Thyroid gland (tissue), 4 donors: ENCODE results near the gene STAM2.

ENCODE experiments used
- POLR2A ChIP-seq, 2 donors: fragments of 450-650 bp; IDR thresholded peaks; one replicate each; pipeline ENCODE4 v1.6.1; 2017; ENCODE audit warnings: antibody characterized with exemption in 2 of 2, mild to moderate bottlenecking in 2 of 2, moderate library complexity in 1 of 2
- TF ChIP-seq, protein P1 (sequence below), 6 experiments: fragments of 200-600 bp in 3 of 6; fragments of 450-650 bp in 3 of 6; sonication (generic) in 3 of 6; IDR thresholded peaks; one replicate each; pipeline ENCODE4 v1.5.1; 2016 to 2019; ENCODE audit warnings: antibody characterized with exemption in 6 of 6, mild to moderate bottlenecking in 2 of 6, inconsistent platforms in 1 of 6, moderate library complexity in 1 of 6

GRCh38 chr2:152162141-152162540 lies 13.4 kb downstream of the STAM2 start:
- TF ChIP-seq, protein P1, sequence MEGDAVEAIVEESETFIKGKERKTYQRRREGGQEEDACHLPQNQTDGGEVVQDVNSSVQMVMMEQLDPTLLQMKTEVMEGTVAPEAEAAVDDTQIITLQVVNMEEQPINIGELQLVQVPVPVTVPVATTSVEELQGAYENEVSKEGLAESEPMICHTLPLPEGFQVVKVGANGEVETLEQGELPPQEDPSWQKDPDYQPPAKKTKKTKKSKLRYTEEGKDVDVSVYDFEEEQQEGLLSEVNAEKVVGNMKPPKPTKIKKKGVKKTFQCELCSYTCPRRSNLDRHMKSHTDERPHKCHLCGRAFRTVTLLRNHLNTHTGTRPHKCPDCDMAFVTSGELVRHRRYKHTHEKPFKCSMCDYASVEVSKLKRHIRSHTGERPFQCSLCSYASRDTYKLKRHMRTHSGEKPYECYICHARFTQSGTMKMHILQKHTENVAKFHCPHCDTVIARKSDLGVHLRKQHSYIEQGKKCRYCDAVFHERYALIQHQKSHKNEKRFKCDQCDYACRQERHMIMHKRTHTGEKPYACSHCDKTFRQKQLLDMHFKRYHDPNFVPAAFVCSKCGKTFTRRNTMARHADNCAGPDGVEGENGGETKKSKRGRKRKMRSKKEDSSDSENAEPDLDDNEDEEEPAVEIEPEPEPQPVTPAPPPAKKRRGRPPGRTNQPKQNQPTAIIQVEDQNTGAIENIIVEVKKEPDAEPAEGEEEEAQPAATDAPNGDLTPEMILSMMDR (IDR thresholded peaks at IDR 0.05) = no peak
- no peak for TF ChIP-seq POLR2A (IDR thresholded peaks at IDR 0.05)
